Activated naive CD4-positive, alpha-beta T cell treated with Interleukin-2 at 50 U/mL for 16 hours (primary cell): ENCODE results near the gene DNAJC17.

Source experiments
- DNase-seq: peaks from one replicate; pipeline ENCODE4 v3.0.0-alpha.2; 2020

The DNAJC17 gene

GRCh38 chr15:40787991-40788390 lies 19.3 kb downstream of the DNAJC17 start:
- DNase-seq: no peak

GRCh38 chr15:40787344-40787841 lies 19.9 kb downstream of the DNAJC17 start:
- DNase-seq: peak; percentile 71

- DNase-seq: no peak
These were observed 21.5 kb downstream of the DNAJC17 start for GRCh38 chr15:40785814-40786213.

- DNase-seq: no peak
These were observed 22.1 kb downstream of the DNAJC17 start for GRCh38 chr15:40785164-40785563.

- peak; percentile 82 for DNase-seq
These were observed 24.6 kb downstream of the DNAJC17 start for GRCh38 chr15:40782609-40783227.

- peak; percentile 39 for DNase-seq
These were observed 30.6 kb downstream of the DNAJC17 start for GRCh38 chr15:40776537-40777141.

- DNase-seq: no peak
These were observed 31.3 kb downstream of the DNAJC17 start for GRCh38 chr15:40775740-40776536.

- DNase-seq: no peak
These were observed 32.3 kb downstream of the DNAJC17 start for GRCh38 chr15:40775007-40775406.

- no peak for DNase-seq
These were observed 33.4 kb downstream of the DNAJC17 start for GRCh38 chr15:40773902-40774301.

GRCh38 chr15:40773496-40773895 lies 33.8 kb downstream of the DNAJC17 start:
- DNase-seq: no peak

GRCh38 chr15:40772014-40772413 lies 35.3 kb downstream of the DNAJC17 start:
- DNase-seq: no peak

GRCh38 chr15:40771242-40771641 lies 36.0 kb downstream of the DNAJC17 start:
- DNase-seq: no peak

GRCh38 chr15:40770147-40770721 lies 37.0 kb downstream of the DNAJC17 start:
- no peak for DNase-seq

GRCh38 chr15:40769274-40770146 lies 37.8 kb downstream of the DNAJC17 start, which contains the start of gene C15orf62:
Gene C15orf62 (plus strand): TSS chr15:40769980. CDS start chr15:40770496, 516 bp downstream.
- peak; percentile 28 for DNase-seq

- DNase-seq: no peak
These were observed 38.6 kb downstream of the DNAJC17 start for GRCh38 chr15:40768521-40769273.

- DNase-seq: no peak
These were observed 39.3 kb downstream of the DNAJC17 start for GRCh38 chr15:40767838-40768500.

- no peak for DNase-seq
These were observed 40.1 kb downstream of the DNAJC17 start for GRCh38 chr15:40766906-40767837.

- DNase-seq: no peak
These were observed 41.0 kb downstream of the DNAJC17 start for GRCh38 chr15:40766194-40766815.

- DNase-seq: no peak
These were observed 42.6 kb downstream of the DNAJC17 start for GRCh38 chr15:40764629-40765103.
